IPS DF 6.9 (cell line): ENCODE data around the gene CTNNAL1.
"Not testable (repeated sequence)": the region's sequence is repeated elsewhere in the genome, so short reads cannot be mapped to it uniquely, and the experiment has no call there.

Experiments
- DNase-seq: peaks from one replicate; pipeline ENCODE4 v3.0.0-alpha.2; 2013; ENCODE audit warnings: low read depth, low spot score
- H3K27ac ChIP-seq: one replicate; pipeline ENCODE4 v1.5.1; 2013; ENCODE audit warnings: low read length, control low read depth
- H3K27me3 ChIP-seq: 2 replicates; pipeline ENCODE4 v1.6.1; 2013; ENCODE audit warnings: mild to moderate bottlenecking, low read length; ENCODE audit not compliant: control insufficient read depth, insufficient read depth
- H3K36me3 ChIP-seq: 2 replicates; pipeline ENCODE4 v1.6.1; 2013; ENCODE audit warnings: low read length; ENCODE audit not compliant: control insufficient read depth, insufficient read depth
- H3K4me1 ChIP-seq: 2 replicates; pipeline ENCODE4 v1.6.1; 2013; ENCODE audit warnings: low read length; ENCODE audit not compliant: control insufficient read depth, insufficient read depth
- H3K4me3 ChIP-seq: 2 replicates; pipeline ENCODE4 v1.5.1; 2013; ENCODE audit warnings: mild to moderate bottlenecking, low read length
- H3K9me3 ChIP-seq: 2 replicates; pipeline ENCODE4 v1.6.1; 2013; ENCODE audit warnings: low read length, inconsistent platforms; ENCODE audit not compliant: control insufficient read depth, insufficient read depth
- WGBS: extraction: QIAGEN DNeasy Blood & Tissue Kit; methylation state at CpG from one replicate; pipeline ENCODE4 v1.1.7; 2013; ENCODE audit warnings: mixed read lengths, missing lambda C conversion rate; ENCODE audit not compliant: insufficient read length, insufficient coverage; 5-methylcytosine and 5-hydroxymethylcytosine counted together

CTNNAL1 gene

GRCh38 chr9:108934323-108934893 is 78.9 kb downstream of the CTNNAL1 start, which contains the start of gene ABITRAM:
TSS of gene ABITRAM (plus strand) at chr9:108934400. CDS start at chr9:108934487, 87 bp downstream.
- no peaks in the 10 kb centered on the region; the same call in 1 of the 2 replicates for H3K36me3 ChIP-seq
- H3K4me3 ChIP-seq, result peak within 1 kb of the TSS; percentile 74
- H3K27ac ChIP-seq, result no peak within 1 kb of the TSS
- no CpG with 5 or more reads among the region's 47 CpGs for WGBS
- 0 out of 2 replicates have a peak, but pooled peaks cover 1% of the 10 kb centered on the region for H3K4me1 ChIP-seq
- peak; percentile 37 for DNase-seq
- H3K27me3 ChIP-seq, result no peaks in the 10 kb centered on the region
- H3K9me3 ChIP-seq, result no peaks in the 10 kb centered on the region

GRCh38 chr9:108933718-108934322 is 79.5 kb downstream of the CTNNAL1 start, which contains the start of gene ELP1:
TSS of gene ELP1 (minus strand) at chr9:108934124. CDS start at chr9:108931146, 2,978 bp downstream.
- WGBS, result no CpG with 5 or more reads among the region's 48 CpGs
- DNase-seq, result peak; percentile 68

DNA sequence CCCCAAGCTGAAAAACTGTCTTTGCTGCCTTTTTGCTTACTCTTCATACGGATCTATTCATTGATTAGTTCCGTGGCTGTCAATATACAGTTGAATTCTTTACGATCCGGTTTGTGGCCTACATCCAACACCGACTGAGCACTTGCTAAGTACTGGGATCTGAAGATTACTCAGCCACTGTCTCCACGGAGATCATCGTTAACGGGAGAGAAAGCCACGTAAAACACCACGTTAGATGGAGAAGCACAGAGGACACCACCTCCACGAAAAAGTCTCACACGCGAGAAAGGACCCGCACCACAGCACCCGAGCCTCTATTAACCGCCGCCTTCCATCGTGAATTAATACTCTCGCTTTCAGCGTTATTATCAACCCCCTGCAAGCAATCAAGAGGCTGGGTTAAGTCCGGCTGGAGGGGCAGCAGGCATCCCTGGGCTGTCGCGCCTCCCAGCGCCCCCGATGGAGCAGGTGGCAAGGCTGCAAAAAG is 80.0 kb downstream of the CTNNAL1 start:
- Histone ChIP-seq H3K9me3 (no peaks in the 10 kb centered on the region), H3K27ac (no peak overlapping the region), H3K36me3 (no peaks in the 10 kb centered on the region; the same call in 1 of the 2 replicates), H3K4me3 (peak overlapping the region; percentile 74), H3K4me1 (0 out of 2 replicates have a peak, but pooled peaks cover 1% of the 10 kb centered on the region), H3K27me3 (no peaks in the 10 kb centered on the region)
- DNase-seq, result no peak
- no CpG with 5 or more reads among the region's 25 CpGs for WGBS

More at GRCh38 chr9:108933718-108934322, 79.5 kb downstream of the CTNNAL1 start, which contains the start of gene ELP1:
- Histone ChIP-seq H3K4me1 (0 out of 2 replicates have a peak, but pooled peaks cover 1% of the 10 kb centered on the region), H3K4me3 (peak within 1 kb of the TSS; percentile 74), H3K36me3 (no peaks in the 10 kb centered on the region; the same call in 1 of the 2 replicates), H3K27ac (no peak within 1 kb of the TSS), H3K27me3 (no peaks in the 10 kb centered on the region), H3K9me3 (no peaks in the 10 kb centered on the region)

DNA sequence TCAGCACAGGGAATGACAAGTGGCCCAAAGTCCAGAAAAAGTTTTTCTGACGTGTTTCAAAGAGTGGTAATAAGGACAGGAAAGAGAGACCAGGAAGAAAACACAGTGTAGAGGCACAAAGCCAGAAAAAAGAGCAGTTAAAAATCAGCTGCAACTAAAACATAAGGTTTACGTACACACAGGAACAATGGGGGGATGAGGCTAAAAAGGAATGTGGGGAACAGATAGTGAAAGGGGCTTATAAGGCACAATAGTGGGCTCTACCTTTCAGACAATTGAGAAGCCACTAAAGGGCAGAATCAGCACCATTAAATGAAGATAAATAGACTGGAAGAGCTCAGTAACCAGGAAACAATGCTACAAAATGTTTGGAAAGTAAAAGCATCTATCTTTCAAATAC is 84.9 kb downstream of the CTNNAL1 start:
- no peak overlapping the region for H3K4me3 ChIP-seq
- no CpG with 5 or more reads among the region's 2 CpGs for WGBS

GRCh38 chr9:108924466-108924865 is 88.8 kb downstream of the CTNNAL1 start:
- H3K9me3 ChIP-seq, result no peaks in the 10 kb centered on the region
- peaks cover 6% of the 10 kb centered on the region; the same call in 1 of the 2 replicates for H3K36me3 ChIP-seq
- no peak for DNase-seq
- no peaks in the 10 kb centered on the region for H3K4me1 ChIP-seq
- H3K4me3 ChIP-seq, result no peak overlapping the region
- no peak overlapping the region for H3K27ac ChIP-seq
- H3K27me3 ChIP-seq, result no peaks in the 10 kb centered on the region

More for the DNA sequence above, 84.9 kb downstream of the CTNNAL1 start:
- Histone ChIP-seq H3K9me3 (no peaks in the 10 kb centered on the region), H3K36me3 (peaks cover 6% of the 10 kb centered on the region; the same call in 1 of the 2 replicates), H3K27ac (no peak overlapping the region), H3K4me1 (0 out of 2 replicates have a peak, but pooled peaks cover 1% of the 10 kb centered on the region), H3K27me3 (no peaks in the 10 kb centered on the region)
- no peak for DNase-seq

GRCh38 chr9:108921200-108921599 is 92.1 kb downstream of the CTNNAL1 start:
- WGBS, result no CpG with 5 or more reads among the region's 1 CpG
- no peaks in the 10 kb centered on the region for H3K9me3 ChIP-seq
- H3K4me3 ChIP-seq, result no peak overlapping the region
- DNase-seq, result no peak
- no peak overlapping the region for H3K27ac ChIP-seq
- no peaks in the 10 kb centered on the region for H3K27me3 ChIP-seq
- no peaks in the 10 kb centered on the region for H3K4me1 ChIP-seq
- H3K36me3 ChIP-seq, result peaks cover 6% of the 10 kb centered on the region; the same call in 1 of the 2 replicates

GRCh38 chr9:108920401-108920800 is 92.9 kb downstream of the CTNNAL1 start:
- not testable (repeated sequence) for H3K4me3 ChIP-seq, H3K36me3 ChIP-seq, H3K27ac ChIP-seq, H3K4me1 ChIP-seq, H3K27me3 ChIP-seq, H3K9me3 ChIP-seq, DNase-seq
- WGBS, result no CpG with 5 or more reads among the region's 1 CpG

- no peak for DNase-seq
- H3K27me3 ChIP-seq, result no peaks in the 10 kb centered on the region
- no peak overlapping the region for H3K4me3 ChIP-seq
- H3K4me1 ChIP-seq, result no peaks in the 10 kb centered on the region
- H3K9me3 ChIP-seq, result no peaks in the 10 kb centered on the region
- no CpG with 5 or more reads among the region's 6 CpGs for WGBS
- no peak overlapping the region for H3K27ac ChIP-seq
- H3K36me3 ChIP-seq, result peaks cover 9% of the 10 kb centered on the region; the same call in 1 of the 2 replicates
Observed at GRCh38 chr9:108919517-108919916, 93.8 kb downstream of the CTNNAL1 start.

- Histone ChIP-seq H3K27ac (no peak overlapping the region), H3K4me3 (no peak overlapping the region), H3K27me3 (no peaks in the 10 kb centered on the region), H3K9me3 (no peaks in the 10 kb centered on the region), H3K4me1 (no peaks in the 10 kb centered on the region), H3K36me3 (peaks cover 9% of the 10 kb centered on the region; the same call in 1 of the 2 replicates)
- no CpG with 5 or more reads among the region's 5 CpGs for WGBS
- no peak for DNase-seq
Observed at GRCh38 chr9:108913391-108913790, 99.9 kb downstream of the CTNNAL1 start.

DNA sequence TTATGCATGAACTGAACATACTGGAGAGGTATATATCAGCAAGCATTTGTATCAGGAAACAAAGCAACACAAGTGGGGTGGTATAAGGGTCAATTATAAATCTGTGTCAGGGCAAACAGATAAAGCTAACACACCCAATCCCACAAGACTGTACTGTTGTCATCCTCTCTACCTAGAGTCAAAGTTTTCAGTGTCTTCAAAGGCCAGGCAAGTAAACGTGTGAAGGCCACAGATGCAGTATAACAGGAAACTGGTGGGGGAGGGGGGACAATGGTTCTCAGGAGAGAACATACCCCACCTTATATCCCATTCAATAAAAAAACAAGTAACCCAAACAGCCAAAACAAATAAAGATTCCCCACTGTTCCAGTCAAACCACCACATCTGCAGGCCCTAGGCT is 101.5 kb downstream of the CTNNAL1 start:
- no peaks in the 10 kb centered on the region for H3K4me1 ChIP-seq
- H3K27ac ChIP-seq, result no peak overlapping the region
- no peak for DNase-seq
- no peaks in the 10 kb centered on the region for H3K9me3 ChIP-seq
- H3K4me3 ChIP-seq, result no peak overlapping the region
- no CpG with 5 or more reads among the region's 1 CpG for WGBS
- peaks cover 9% of the 10 kb centered on the region; the same call in 1 of the 2 replicates for H3K36me3 ChIP-seq
- H3K27me3 ChIP-seq, result no peaks in the 10 kb centered on the region
